Osteocyte (in vitro differentiated cells): Measurements from ENCODE around the gene ZSCAN29. TPM values are rescaled to one million over a fixed set of nuclear protein-coding genes. Genes with fewer than 3 reads are reported as not detected.

Experiments used
- DNase-seq: peaks from one replicate; pipeline ENCODE4 v3.0.0; 2021; ENCODE audit warnings: mixed read lengths; ENCODE audit not compliant: unreplicated experiment; ENCODE audit errors: extremely low spot score
- H3K27ac Mint-ChIP-seq: one replicate; pipeline ENCODE4 v1.8.0; 2021; ENCODE audit warnings: mild to moderate bottlenecking, mixed read lengths; ENCODE audit not compliant: unreplicated experiment
- H3K27me3 Mint-ChIP-seq: one replicate; pipeline ENCODE4 v1.8.0; 2021; ENCODE audit warnings: mixed read lengths; ENCODE audit not compliant: unreplicated experiment
- H3K36me3 Mint-ChIP-seq: one replicate; pipeline ENCODE4 v1.8.0; 2021; ENCODE audit warnings: mixed read lengths; ENCODE audit not compliant: unreplicated experiment
- H3K4me1 Mint-ChIP-seq: one replicate; pipeline ENCODE4 v1.8.0; 2021; ENCODE audit warnings: mixed read lengths; ENCODE audit not compliant: unreplicated experiment
- H3K4me3 Mint-ChIP-seq: one replicate; pipeline ENCODE4 v1.8.0; 2021; ENCODE audit warnings: mild to moderate bottlenecking, moderate library complexity, mixed read lengths; ENCODE audit not compliant: unreplicated experiment
- H3K9me3 Mint-ChIP-seq: one replicate; pipeline ENCODE4 v1.8.0; 2021; ENCODE audit warnings: mixed read lengths; ENCODE audit not compliant: unreplicated experiment
- long read RNA-seq: library from polyadenylated mRNA; unstranded; transcript quantifications from one replicate; pipeline ENCODE4 v2.0.0, GENCODE V29; 2021
- total RNA-seq: library from RNA; stranded (reverse); gene quantifications from 2 replicates; pipeline ENCODE4 v1.2.1, GENCODE V29; 2021
- TF ChIP-seq, protein P1 (sequence below): fragments of 200-600 bp; sonication (generic); IDR thresholded peaks from 2 replicates; pipeline ENCODE4 v1.5.0; 2021; ENCODE audit warnings: antibody characterized with exemption, mild to moderate bottlenecking, moderate library complexity

ZSCAN29 gene
- total RNA-seq, result 25.8 and 28.3 TPM in 2 replicates
- long read RNA-seq, full-length matches to known transcripts, result 1 of 8 reads
- long read RNA-seq, partial matches to known transcripts, result 1 of 8 reads
- long read RNA-seq, other reads (novel, unspliced or antisense), result 6 of 8 reads

DNA sequence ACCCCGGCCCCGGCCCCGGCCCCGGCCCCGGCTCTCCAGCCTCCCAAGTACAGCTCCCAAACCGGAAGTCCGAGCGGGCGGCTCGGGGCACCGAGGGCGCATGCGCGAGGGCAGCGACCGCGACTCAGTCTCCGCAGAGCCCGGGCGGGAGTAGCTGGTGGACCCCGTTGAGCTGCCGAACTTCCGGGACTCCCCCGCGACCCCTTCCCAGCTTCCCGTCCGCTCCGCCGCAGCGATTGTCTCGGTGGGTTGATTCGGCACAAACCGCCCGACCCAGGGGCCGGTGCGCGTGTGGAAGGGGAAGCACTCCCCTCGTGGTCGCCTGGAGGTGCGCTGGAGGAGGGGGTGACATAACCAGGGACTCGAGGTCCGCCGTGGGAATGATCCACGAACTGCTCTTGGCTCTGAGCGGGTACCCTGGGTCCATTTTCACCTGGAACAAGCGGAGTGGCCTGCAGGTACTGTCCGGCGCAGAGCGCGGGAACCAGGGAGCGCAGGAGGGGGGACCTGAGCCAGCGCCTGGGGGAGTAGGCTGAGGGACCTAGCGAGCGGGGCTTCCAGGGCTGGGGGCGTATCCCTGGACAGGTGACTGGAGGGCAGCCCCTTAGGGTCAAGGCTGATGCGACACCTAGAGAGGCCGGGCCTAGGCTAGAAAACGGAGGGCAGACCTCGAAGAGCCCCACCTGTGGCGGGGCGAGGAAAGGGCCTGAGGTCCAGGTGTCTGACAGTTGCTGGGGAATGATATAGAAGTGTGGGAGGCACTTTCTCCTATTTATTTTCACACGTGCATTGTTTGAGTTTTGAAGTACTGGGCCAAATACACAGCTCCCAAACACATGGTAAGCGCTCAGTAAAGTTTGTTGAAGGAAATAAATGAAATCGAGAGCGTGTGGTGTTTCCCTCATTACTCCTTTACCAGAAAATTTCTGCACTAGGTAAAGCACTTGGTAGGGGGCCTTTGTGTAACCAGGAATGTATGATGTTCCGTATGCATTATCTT, at the start of gene ZSCAN29, which contains the start of gene TUBGCP4:
Gene ZSCAN29, minus strand, starts transcription at position 69 of the 1,000 bp plus-strand sequence. CDS start 1,130 bp downstream, outside the sequence.
Gene TUBGCP4, plus strand, starts transcription at position 127 of the 1,000 bp plus-strand sequence. Its CDS starts 254 bp downstream, at position 381.
- no peaks in the 10 kb centered on the region for H3K27me3 Mint-ChIP-seq
- peak; percentile 97 for DNase-seq
- H3K9me3 Mint-ChIP-seq, result peaks cover 10% of the 10 kb centered on the region
- peaks cover 35% of the 10 kb centered on the region for H3K36me3 Mint-ChIP-seq
- TF ChIP-seq, protein P1, sequence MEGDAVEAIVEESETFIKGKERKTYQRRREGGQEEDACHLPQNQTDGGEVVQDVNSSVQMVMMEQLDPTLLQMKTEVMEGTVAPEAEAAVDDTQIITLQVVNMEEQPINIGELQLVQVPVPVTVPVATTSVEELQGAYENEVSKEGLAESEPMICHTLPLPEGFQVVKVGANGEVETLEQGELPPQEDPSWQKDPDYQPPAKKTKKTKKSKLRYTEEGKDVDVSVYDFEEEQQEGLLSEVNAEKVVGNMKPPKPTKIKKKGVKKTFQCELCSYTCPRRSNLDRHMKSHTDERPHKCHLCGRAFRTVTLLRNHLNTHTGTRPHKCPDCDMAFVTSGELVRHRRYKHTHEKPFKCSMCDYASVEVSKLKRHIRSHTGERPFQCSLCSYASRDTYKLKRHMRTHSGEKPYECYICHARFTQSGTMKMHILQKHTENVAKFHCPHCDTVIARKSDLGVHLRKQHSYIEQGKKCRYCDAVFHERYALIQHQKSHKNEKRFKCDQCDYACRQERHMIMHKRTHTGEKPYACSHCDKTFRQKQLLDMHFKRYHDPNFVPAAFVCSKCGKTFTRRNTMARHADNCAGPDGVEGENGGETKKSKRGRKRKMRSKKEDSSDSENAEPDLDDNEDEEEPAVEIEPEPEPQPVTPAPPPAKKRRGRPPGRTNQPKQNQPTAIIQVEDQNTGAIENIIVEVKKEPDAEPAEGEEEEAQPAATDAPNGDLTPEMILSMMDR, result peak; percentile 35
- H3K27ac Mint-ChIP-seq, result peak within 1 kb of the TSS; percentile 72
- H3K4me3 Mint-ChIP-seq, result peak within 1 kb of the TSS; percentile 86
- H3K4me1 Mint-ChIP-seq, result peaks cover 36% of the 10 kb centered on the region

DNA sequence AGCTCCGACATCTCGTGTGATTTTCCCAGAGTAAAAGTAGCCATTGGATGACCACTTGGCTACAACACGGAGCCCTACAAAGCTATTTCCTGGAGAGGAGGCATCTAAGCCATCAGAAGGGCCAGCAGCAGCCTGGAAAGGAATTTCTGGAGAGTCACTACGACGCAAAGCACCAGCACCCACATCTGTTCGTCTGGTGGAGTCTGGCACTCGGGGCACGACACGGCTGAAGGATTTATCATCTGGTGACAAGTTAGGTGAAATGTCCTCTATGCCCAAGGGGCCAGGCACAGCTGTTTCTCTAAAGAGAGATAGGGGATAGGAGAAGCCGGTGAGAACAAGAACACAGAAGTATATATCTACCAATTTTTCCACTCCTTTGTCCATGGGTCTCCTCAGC, 49.6 kb upstream of the ZSCAN29 start:
- Mint-ChIP-seq H3K27ac (no peak overlapping the region), H3K27me3 (no peaks in the 10 kb centered on the region), H3K4me1 (no peaks in the 10 kb centered on the region), H3K4me3 (no peak overlapping the region), H3K9me3 (no peaks in the 10 kb centered on the region), H3K36me3 (peaks cover 49% of the 10 kb centered on the region)
- DNase-seq, result no peak
- TF ChIP-seq, protein P1, result no peak

DNA sequence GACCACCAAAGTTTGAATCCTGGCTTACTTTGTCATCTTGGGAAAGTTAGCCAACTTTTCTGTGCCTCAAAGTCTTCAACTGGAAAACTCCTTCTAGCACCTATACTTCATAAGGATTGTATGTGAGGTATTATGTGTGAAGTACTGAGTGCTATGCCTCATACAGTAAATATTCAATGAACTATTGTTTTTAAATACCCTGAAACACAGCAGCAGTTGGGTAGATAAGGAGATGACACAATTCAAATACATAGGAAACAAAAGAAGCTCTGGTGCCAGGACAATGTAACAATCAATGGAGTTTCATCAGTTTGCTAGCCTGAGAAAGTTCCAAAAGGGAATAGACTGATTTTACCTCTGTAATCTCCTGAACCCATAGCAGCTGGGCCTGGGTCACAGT, 43.4 kb upstream of the ZSCAN29 start:
- Mint-ChIP-seq H3K27me3 (no peaks in the 10 kb centered on the region), H3K9me3 (no peaks in the 10 kb centered on the region), H3K4me1 (no peaks in the 10 kb centered on the region), H3K27ac (no peak overlapping the region), H3K36me3 (peaks cover 60% of the 10 kb centered on the region), H3K4me3 (no peak overlapping the region)
- TF ChIP-seq, protein P1, result no peak
- no peak for DNase-seq

DNA sequence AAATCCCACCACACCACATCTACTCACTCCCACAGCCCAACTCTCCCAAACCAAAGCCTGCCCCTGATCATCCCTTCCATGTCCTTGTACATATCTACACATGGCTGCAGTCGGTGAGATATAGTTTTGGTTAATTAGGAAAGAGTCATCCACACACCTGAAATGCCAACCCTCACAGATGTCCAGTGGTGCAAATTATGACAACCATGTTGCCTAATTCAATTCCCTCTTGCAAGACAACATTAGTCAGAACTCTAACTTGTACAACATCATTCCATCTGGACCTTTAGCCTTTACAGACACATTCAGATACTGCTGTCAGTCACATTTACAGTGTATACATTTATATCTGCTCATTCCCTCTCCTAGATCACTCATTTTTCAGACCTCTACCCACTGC, 41.3 kb upstream of the ZSCAN29 start:
- Mint-ChIP-seq H3K27me3 (no peaks in the 10 kb centered on the region), H3K4me3 (no peak overlapping the region), H3K4me1 (no peaks in the 10 kb centered on the region), H3K9me3 (no peaks in the 10 kb centered on the region), H3K36me3 (peaks cover 73% of the 10 kb centered on the region), H3K27ac (no peak overlapping the region)
- DNase-seq, result no peak
- TF ChIP-seq, protein P1, result no peak
